Muscle layer of duodenum (tissue), 2 donors: Measurements from ENCODE around the gene GOLGA8H.
"Not testable (repeated sequence)": the region's sequence is repeated elsewhere in the genome, so short reads cannot be mapped to it uniquely, and the experiment has no call there.

Experiments used
- H3K27ac ChIP-seq: one replicate; pipeline ENCODE4 v1.7.0; 2013; ENCODE audit warnings: mild to moderate bottlenecking, low read length
- H3K27me3 ChIP-seq: one replicate; pipeline ENCODE4 v1.7.0; 2013; ENCODE audit warnings: low read depth, mild to moderate bottlenecking, control low read depth, low read length
- H3K36me3 ChIP-seq, 2 donors: one replicate each; pipeline ENCODE4 v1.7.0; 2013; ENCODE audit warnings: low read length in 2 of 2, control low read depth in 1 of 2, mild to moderate bottlenecking in 1 of 2; ENCODE audit not compliant: insufficient read depth in 2 of 2, control insufficient read depth in 1 of 2
- H3K4me1 ChIP-seq, 2 donors: one replicate each; pipeline ENCODE4 v1.7.0; 2013; ENCODE audit warnings: low read length in 2 of 2, mild to moderate bottlenecking in 2 of 2, control low read depth in 1 of 2, moderate library complexity in 1 of 2; ENCODE audit not compliant: insufficient read depth in 2 of 2, control insufficient read depth in 1 of 2
- H3K4me3 ChIP-seq, 2 donors: one replicate each; pipeline ENCODE4 v1.7.0; 2013; ENCODE audit warnings: low read length in 2 of 2, low read depth in 1 of 2, mild to moderate bottlenecking in 1 of 2
- H3K9me3 ChIP-seq, 2 donors: one replicate each; pipeline ENCODE4 v1.7.0; 2013; ENCODE audit warnings: low read length in 2 of 2, control low read depth in 1 of 2, mild to moderate bottlenecking in 1 of 2; ENCODE audit not compliant: control insufficient read depth in 1 of 2
- donor health status: healthy.

The GOLGA8H gene

GRCh38 chr15:30650012-30650929 is 46.4 kb downstream of the GOLGA8H start:
- H3K27ac ChIP-seq = no peak overlapping the region
- no peaks in the 10 kb centered on the region for H3K4me1 ChIP-seq
- no peaks in the 10 kb centered on the region for H3K9me3 ChIP-seq
- H3K4me3 ChIP-seq = no peak overlapping the region
- no peaks in the 10 kb centered on the region for H3K36me3 ChIP-seq
- H3K27me3 ChIP-seq = no peaks in the 10 kb centered on the region

- not testable (repeated sequence) for H3K4me3 ChIP-seq, H3K4me1 ChIP-seq, H3K36me3 ChIP-seq, H3K27me3 ChIP-seq, H3K27ac ChIP-seq, H3K9me3 ChIP-seq
These were observed 57.3 kb downstream of the GOLGA8H start for GRCh38 chr15:30661154-30661553.
